ENCODE data around the gene TMOD3.

Gene TMOD3

DNA sequence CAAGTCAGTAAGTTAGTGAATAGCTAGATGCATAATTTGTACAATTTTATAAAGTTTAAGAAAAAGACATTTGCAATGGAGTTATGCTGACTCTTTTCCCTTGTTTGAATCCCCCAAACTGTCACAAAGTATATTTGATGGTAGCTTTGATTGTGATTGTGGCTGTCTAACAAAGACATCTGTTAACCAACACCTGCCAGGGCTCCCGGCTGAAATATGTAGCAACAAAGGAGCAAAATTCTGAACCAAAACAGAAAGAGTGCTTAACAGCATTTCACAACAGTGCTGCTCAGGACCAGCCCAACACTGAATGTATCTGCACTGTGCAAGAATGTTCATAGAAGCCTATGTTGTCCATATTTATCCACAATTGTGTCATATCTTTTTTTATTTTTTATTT is 102.7 kb downstream of the TMOD3 start:
- no peaks in the 10 kb centered on the region for H3K9me3 ChIP-seq (replicated peaks in 1 of 2; ENCODE audit: control insufficient read depth in 2 of 2, insufficient read depth in 1 of 2, low read depth in 1 of 2, low read length in 2 of 2)
- no peak overlapping the region for H3K9ac ChIP-seq (ENCODE audit: low read depth, low read length, poor library complexity)
- H4K91ac ChIP-seq (ENCODE audit: low read depth, low read length, poor library complexity), result no peak overlapping the region
- no peaks in the 10 kb centered on the region for H3K27me3 ChIP-seq (ENCODE audit: control insufficient read depth in 3 of 3, insufficient read depth in 3 of 3, low read depth in 1 of 3, low read length in 3 of 3)
- H2BK120ac ChIP-seq (ENCODE audit: low read depth, low read length), result no peak overlapping the region
- no peak overlapping the region for H2AFZ ChIP-seq (ENCODE audit: low read length)
- no peaks in the 10 kb centered on the region for H3K79me1 ChIP-seq (ENCODE audit: low read depth, low read length)
- no peak overlapping the region for H2BK5ac ChIP-seq (ENCODE audit: low read length)
- no peak overlapping the region for H4K8ac ChIP-seq (ENCODE audit: low read depth, low read length)
- no peak for DNase-seq (ENCODE audit: low spot score)
- H3K4me3 ChIP-seq (ENCODE audit: low read length in 2 of 2), result no peak overlapping the region
- H3K4me1 ChIP-seq (ENCODE audit: control insufficient read depth in 2 of 2, insufficient read depth in 1 of 2, low read depth in 1 of 2, low read length in 2 of 2), result no peaks in the 10 kb centered on the region
- H2AK5ac ChIP-seq (ENCODE audit: low read depth, low read length), result no peak overlapping the region
- H3K36me3 ChIP-seq (replicated peaks in 1 of 2; ENCODE audit: control insufficient read depth in 2 of 2, insufficient read depth in 2 of 2, low read length in 2 of 2), result peaks cover 0 to 23% of the 10 kb centered on the region in 2 donors
- no peak overlapping the region for H3K27ac ChIP-seq (replicated peaks; ENCODE audit: low read length)
- H3K23ac ChIP-seq (ENCODE audit: low read depth, low read length, poor library complexity), result no peak overlapping the region
- H3K18ac ChIP-seq (ENCODE audit: low read length), result no peak overlapping the region
- no peak overlapping the region for H3K4me2 ChIP-seq (ENCODE audit: insufficient read depth, low read length, poor library complexity, severe bottlenecking)
- no peak overlapping the region for H2BK12ac ChIP-seq (ENCODE audit: low read length)
- H3K14ac ChIP-seq (ENCODE audit: low read length), result no peak overlapping the region
- no peak overlapping the region for H3K4ac ChIP-seq (ENCODE audit: low read length)
- no peak overlapping the region for H2BK15ac ChIP-seq (ENCODE audit: low read length)
- no CpG with 5 or more reads among the region's 1 CpG for WGBS, 2 donors (ENCODE audit: extremely low coverage in 2 of 2, insufficient read length in 2 of 2, insufficient replicate concordance in 1 of 2)

DNA sequence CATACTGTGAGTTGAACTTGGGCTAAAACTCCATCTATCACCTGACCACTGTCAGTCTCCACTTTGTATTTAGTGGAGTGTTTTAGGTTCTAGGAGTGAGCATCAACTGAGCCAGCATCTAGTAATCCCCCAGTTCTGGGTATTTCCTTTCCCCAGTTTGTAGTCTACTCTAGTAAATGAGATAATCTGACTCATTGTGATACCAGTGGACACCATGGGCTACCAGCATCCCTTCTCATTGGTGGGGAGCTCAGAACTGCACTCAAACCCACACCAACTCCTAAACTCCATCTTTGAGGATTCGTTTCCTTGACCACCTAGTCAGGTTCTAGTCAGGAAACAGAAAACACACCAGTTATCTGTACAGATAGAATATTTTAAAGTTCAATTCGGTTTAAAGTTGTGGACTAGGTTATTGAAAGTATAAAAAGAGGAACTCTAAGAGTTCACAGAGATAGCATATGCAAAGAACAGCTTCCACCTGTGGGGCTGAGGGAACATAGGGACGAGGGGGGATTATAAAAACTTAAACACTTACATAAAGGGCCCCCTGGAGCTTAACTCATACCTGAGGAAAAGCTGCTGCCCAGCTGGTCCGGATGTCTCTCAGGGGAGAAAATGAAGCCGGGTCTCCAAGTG is 106.1 kb downstream of the TMOD3 start:
- Histone ChIP-seq H3K9me3 (replicated peaks in 1 of 2; ENCODE audit: control insufficient read depth in 2 of 2, insufficient read depth in 1 of 2, low read depth in 1 of 2, low read length in 2 of 2) (no peaks in the 10 kb centered on the region), H3K79me1 (ENCODE audit: low read depth, low read length) (no peaks in the 10 kb centered on the region), H2AK5ac (ENCODE audit: low read depth, low read length) (no peak overlapping the region), H3K18ac (ENCODE audit: low read length) (no peak overlapping the region), H2BK12ac (ENCODE audit: low read length) (no peak overlapping the region), H2BK15ac (ENCODE audit: low read length) (no peak overlapping the region), H4K91ac (ENCODE audit: low read depth, low read length, poor library complexity) (no peak overlapping the region), H3K4ac (ENCODE audit: low read length) (no peak overlapping the region), H3K9ac (ENCODE audit: low read depth, low read length, poor library complexity) (no peak overlapping the region), H2AFZ (ENCODE audit: low read length) (no peak overlapping the region), H3K27ac (replicated peaks; ENCODE audit: low read length) (no peak overlapping the region), H3K14ac (ENCODE audit: low read length) (no peak overlapping the region), H3K23ac (ENCODE audit: low read depth, low read length, poor library complexity) (no peak overlapping the region), H3K27me3 (ENCODE audit: control insufficient read depth in 3 of 3, insufficient read depth in 3 of 3, low read depth in 1 of 3, low read length in 3 of 3) (no peaks in the 10 kb centered on the region), H2BK5ac (ENCODE audit: low read length) (no peak overlapping the region), H3K36me3 (replicated peaks in 1 of 2; ENCODE audit: control insufficient read depth in 2 of 2, insufficient read depth in 2 of 2, low read length in 2 of 2) (peaks cover 5 to 50% of the 10 kb centered on the region in 2 donors), H3K4me1 (ENCODE audit: control insufficient read depth in 2 of 2, insufficient read depth in 1 of 2, low read depth in 1 of 2, low read length in 2 of 2) (no peaks in the 10 kb centered on the region), H3K4me2 (ENCODE audit: insufficient read depth, low read length, poor library complexity, severe bottlenecking) (no peak overlapping the region), H4K8ac (ENCODE audit: low read depth, low read length) (no peak overlapping the region), H3K4me3 (ENCODE audit: low read length in 2 of 2) (no peak overlapping the region), H2BK120ac (ENCODE audit: low read depth, low read length) (no peak overlapping the region)
- no peak for DNase-seq (ENCODE audit: low spot score)
- WGBS, 2 donors (ENCODE audit: extremely low coverage in 2 of 2, insufficient read length in 2 of 2, insufficient replicate concordance in 1 of 2), result no CpG with 5 or more reads among the region's 5 CpGs

GRCh38 chr15:51936105-51936478 is 106.6 kb downstream of the TMOD3 start:
- Histone ChIP-seq H2BK5ac (ENCODE audit: low read length) (no peak overlapping the region), H3K9ac (ENCODE audit: low read depth, low read length, poor library complexity) (no peak overlapping the region), H3K36me3 (replicated peaks in 1 of 2; ENCODE audit: control insufficient read depth in 2 of 2, insufficient read depth in 2 of 2, low read length in 2 of 2) (peaks cover 5 to 53% of the 10 kb centered on the region in 2 donors), H3K4me2 (ENCODE audit: insufficient read depth, low read length, poor library complexity, severe bottlenecking) (no peak overlapping the region), H3K18ac (ENCODE audit: low read length) (no peak overlapping the region), H3K23ac (ENCODE audit: low read depth, low read length, poor library complexity) (no peak overlapping the region), H3K4me3 (ENCODE audit: low read length in 2 of 2) (no peak overlapping the region), H2BK12ac (ENCODE audit: low read length) (no peak overlapping the region), H3K27ac (replicated peaks; ENCODE audit: low read length) (no peak overlapping the region), H4K8ac (ENCODE audit: low read depth, low read length) (no peak overlapping the region), H4K91ac (ENCODE audit: low read depth, low read length, poor library complexity) (no peak overlapping the region), H3K27me3 (ENCODE audit: control insufficient read depth in 3 of 3, insufficient read depth in 3 of 3, low read depth in 1 of 3, low read length in 3 of 3) (no peaks in the 10 kb centered on the region), H2BK15ac (ENCODE audit: low read length) (no peak overlapping the region), H3K4ac (ENCODE audit: low read length) (no peak overlapping the region), H3K14ac (ENCODE audit: low read length) (no peak overlapping the region), H3K4me1 (ENCODE audit: control insufficient read depth in 2 of 2, insufficient read depth in 1 of 2, low read depth in 1 of 2, low read length in 2 of 2) (no peaks in the 10 kb centered on the region), H3K9me3 (replicated peaks in 1 of 2; ENCODE audit: control insufficient read depth in 2 of 2, insufficient read depth in 1 of 2, low read depth in 1 of 2, low read length in 2 of 2) (no peaks in the 10 kb centered on the region), H2AFZ (ENCODE audit: low read length) (no peak overlapping the region), H2AK5ac (ENCODE audit: low read depth, low read length) (no peak overlapping the region), H2BK120ac (ENCODE audit: low read depth, low read length) (no peak overlapping the region), H3K79me1 (ENCODE audit: low read depth, low read length) (no peaks in the 10 kb centered on the region)
- no peak for DNase-seq (ENCODE audit: low spot score)
- WGBS, 2 donors (ENCODE audit: extremely low coverage in 2 of 2, insufficient read length in 2 of 2, insufficient replicate concordance in 1 of 2), result no CpG with 5 or more reads among the region's 2 CpGs

DNA sequence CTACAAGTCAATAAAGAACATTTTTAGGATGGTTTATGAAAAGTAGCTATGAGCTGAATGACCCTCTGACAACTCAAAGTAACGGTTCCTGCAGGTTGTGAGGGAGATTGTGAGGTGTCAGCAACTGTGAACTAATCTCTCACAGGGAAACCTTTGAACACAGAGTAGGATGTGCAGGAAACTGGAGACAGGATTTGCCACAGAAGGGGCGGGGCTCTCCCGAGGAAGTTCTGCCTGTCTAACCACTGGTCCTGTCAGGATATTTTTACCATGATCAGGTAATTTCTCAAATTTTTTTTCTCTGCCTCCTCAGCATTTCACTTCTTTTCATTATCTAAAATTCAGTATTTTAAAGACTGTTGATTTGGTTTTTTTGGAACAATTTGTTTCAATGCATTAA is 108.8 kb downstream of the TMOD3 start:
- H3K4me3 ChIP-seq (ENCODE audit: low read length in 2 of 2), result no peak overlapping the region
- H3K4me1 ChIP-seq (ENCODE audit: control insufficient read depth in 2 of 2, insufficient read depth in 1 of 2, low read depth in 1 of 2, low read length in 2 of 2), result no peaks in the 10 kb centered on the region
- no peak overlapping the region for H4K91ac ChIP-seq (ENCODE audit: low read depth, low read length, poor library complexity)
- no peaks in the 10 kb centered on the region for H3K27me3 ChIP-seq (ENCODE audit: control insufficient read depth in 3 of 3, insufficient read depth in 3 of 3, low read depth in 1 of 3, low read length in 3 of 3)
- H3K4me2 ChIP-seq (ENCODE audit: insufficient read depth, low read length, poor library complexity, severe bottlenecking), result no peak overlapping the region
- no peak overlapping the region for H2BK15ac ChIP-seq (ENCODE audit: low read length)
- H2AK5ac ChIP-seq (ENCODE audit: low read depth, low read length), result no peak overlapping the region
- H3K4ac ChIP-seq (ENCODE audit: low read length), result no peak overlapping the region
- H3K18ac ChIP-seq (ENCODE audit: low read length), result no peak overlapping the region
- no CpG with 5 or more reads among the region's 3 CpGs for WGBS, 2 donors (ENCODE audit: extremely low coverage in 2 of 2, insufficient read length in 2 of 2, insufficient replicate concordance in 1 of 2)
- no peak overlapping the region for H3K9ac ChIP-seq (ENCODE audit: low read depth, low read length, poor library complexity)
- H2BK5ac ChIP-seq (ENCODE audit: low read length), result no peak overlapping the region
- no peak overlapping the region for H3K14ac ChIP-seq (ENCODE audit: low read length)
- H4K8ac ChIP-seq (ENCODE audit: low read depth, low read length), result no peak overlapping the region
- peaks cover 5 to 67% of the 10 kb centered on the region in 2 donors for H3K36me3 ChIP-seq (replicated peaks in 1 of 2; ENCODE audit: control insufficient read depth in 2 of 2, insufficient read depth in 2 of 2, low read length in 2 of 2)
- no peak overlapping the region for H2AFZ ChIP-seq (ENCODE audit: low read length)
- no peaks in the 10 kb centered on the region for H3K9me3 ChIP-seq (replicated peaks in 1 of 2; ENCODE audit: control insufficient read depth in 2 of 2, insufficient read depth in 1 of 2, low read depth in 1 of 2, low read length in 2 of 2)
- H3K23ac ChIP-seq (ENCODE audit: low read depth, low read length, poor library complexity), result no peak overlapping the region
- no peaks in the 10 kb centered on the region for H3K79me1 ChIP-seq (ENCODE audit: low read depth, low read length)
- no peak overlapping the region for H2BK120ac ChIP-seq (ENCODE audit: low read depth, low read length)
- no peak for DNase-seq (ENCODE audit: low spot score)
- H3K27ac ChIP-seq (replicated peaks; ENCODE audit: low read length), result no peak overlapping the region
- H2BK12ac ChIP-seq (ENCODE audit: low read length), result no peak overlapping the region

Data from neuronal stem cell (in vitro differentiated cells).